B cell (primary cell): ENCODE measurements around the gene C17orf113. TPM values are rescaled to one million over a fixed set of nuclear protein-coding genes. Genes with fewer than 3 reads are reported as not detected.

Experiments
- ATAC-seq: fragments of 200-7000 bp; cut with Tn5 transposase; one replicate; pipeline ENCODE4 v1.10.0; 2021; ENCODE audit warnings: low read depth, mild to moderate bottlenecking, moderate number of reproducible peaks, moderate library complexity
- CTCF ChIA-PET: fragments of 350-600 bp; sonication (Branson Sonifier 250); formaldehyde crosslinking; loops from one replicate; lab custom pipeline; 2021; ENCODE audit warnings: antibody characterized with exemption, inconsistent platforms; lab: Charles Lee
- POLR2A ChIA-PET: fragments of 350-600 bp; sonication (Branson Sonifier 250); formaldehyde crosslinking; loops from one replicate; lab custom pipeline; 2021; ENCODE audit warnings: antibody characterized with exemption; lab: Charles Lee
- DNase-seq: peaks from one replicate; pipeline ENCODE4 v3.0.0; 2013
- H2AFZ ChIP-seq: 2 replicates; pipeline ENCODE4 v1.6.1; 2012; ENCODE audit warnings: mild to moderate bottlenecking, low read depth, low read length; ENCODE audit not compliant: insufficient read depth, poor library complexity, severe bottlenecking
- H3K27ac ChIP-seq, 2 donors: 1 replicate in 1 of 2; 2 replicates in 1 of 2; pipeline ENCODE4 v1.5.1; 2012 to 2013; ENCODE audit warnings: low read length in 2 of 2, mild to moderate bottlenecking in 2 of 2, moderate library complexity in 1 of 2
- H3K27me3 ChIP-seq, 4 experiments: fragments of 200-600 bp in 1 of 4; sonication (generic) in 1 of 4; replicated peaks in 1 of 4; 1 replicate in 2 of 4; 2 replicates in 2 of 4; pipeline versions ENCODE4 v1.6.1 to v1.7.0; 2013 to 2016; ENCODE audit warnings: low read length in 3 of 4, mild to moderate bottlenecking in 2 of 4, mixed read lengths in 1 of 4, moderate library complexity in 1 of 4; ENCODE audit not compliant: insufficient read depth in 4 of 4, control insufficient read depth in 3 of 4; ENCODE audit errors: control extremely low read depth in 1 of 4
- H3K36me3 ChIP-seq, 2 experiments: replicated peaks in 1 of 2; 1 replicate in 1 of 2; 2 replicates in 1 of 2; pipeline versions ENCODE4 v1.6.1 to v1.7.1; 2013; ENCODE audit warnings: low read length in 1 of 2; ENCODE audit not compliant: insufficient read depth in 2 of 2, control insufficient read depth in 1 of 2; ENCODE audit errors: control extremely low read depth in 1 of 2, extremely low read depth in 1 of 2
- H3K4me1 ChIP-seq, 2 donors: fragments of 200-600 bp in 1 of 2; sonication (generic) in 1 of 2; 1 replicate in 1 of 2; 2 replicates in 1 of 2; pipeline versions ENCODE4 v1.5.1 to v1.6.1; 2013 to 2017; ENCODE audit warnings: low read length in 2 of 2; ENCODE audit not compliant: control insufficient read depth in 2 of 2, insufficient read depth in 2 of 2
- H3K4me2 ChIP-seq: replicated peaks from 2 replicates; pipeline ENCODE3; 2012; ENCODE audit warnings: mild to moderate bottlenecking, low read depth, low read length; ENCODE audit not compliant: poor library complexity, severe bottlenecking
- H3K4me3 ChIP-seq, 5 experiments: fragments of 200-600 bp in 1 of 5; sonication (generic) in 1 of 5; 1 replicate in 3 of 5; 2 replicates in 2 of 5; pipeline versions ENCODE4 v1.5.1 to v1.7.0; 2011 to 2016; ENCODE audit warnings: low read length in 4 of 5, mild to moderate bottlenecking in 4 of 5, low read depth in 2 of 5, control low read depth in 1 of 5, moderate library complexity in 1 of 5; ENCODE audit not compliant: insufficient read depth in 1 of 5; ENCODE audit errors: control extremely low read depth in 1 of 5, extremely low read depth in 1 of 5
- H3K79me2 ChIP-seq: fragments of 200-600 bp; sonication (generic); one replicate; pipeline ENCODE4 v1.6.0; 2016; ENCODE audit warnings: low read length; ENCODE audit not compliant: control insufficient read depth, insufficient read depth
- H3K9ac ChIP-seq: fragments of 200-600 bp; sonication (generic); 2 replicates; pipeline ENCODE4 v1.6.1; 2017; ENCODE audit warnings: mild to moderate bottlenecking, low read length, moderate library complexity
- H3K9me3 ChIP-seq, 3 donors: one replicate each; pipeline versions ENCODE4 v1.6.1 to v1.7.1; 2013; ENCODE audit warnings: low read length in 2 of 3; ENCODE audit not compliant: control insufficient read depth in 2 of 3, insufficient read depth in 1 of 3; ENCODE audit errors: control extremely low read depth in 1 of 3
- H4K20me1 ChIP-seq: 2 replicates; pipeline ENCODE4 v1.6.0; 2012; ENCODE audit warnings: mild to moderate bottlenecking, low read length; ENCODE audit not compliant: insufficient read depth, control insufficient read depth, poor library complexity, severe bottlenecking
- H3K27ac Mint-ChIP-seq: one replicate; pipeline ENCODE4 v1.8.0; 2021; ENCODE audit warnings: mixed read lengths
- H3K27me3 Mint-ChIP-seq: one replicate; pipeline ENCODE4 v1.8.0; 2021; ENCODE audit warnings: mixed read lengths
- H3K4me1 Mint-ChIP-seq: one replicate; pipeline ENCODE4 v1.8.0; 2021; ENCODE audit warnings: mixed read lengths
- H3K4me3 Mint-ChIP-seq: one replicate; pipeline ENCODE4 v1.8.0; 2021; ENCODE audit warnings: mixed read lengths
- H3K9me3 Mint-ChIP-seq: one replicate; pipeline ENCODE4 v1.8.0; 2022; ENCODE audit warnings: mixed read lengths; ENCODE audit not compliant: insufficient read depth
- CTCF ChIP-seq: fragments of 200-600 bp; IDR thresholded peaks from one replicate; pipeline ENCODE4 v1.8.0; 2022; ENCODE audit warnings: antibody characterized with exemption, mild to moderate bottlenecking
- EZH2 ChIP-seq: IDR thresholded peaks from 2 replicates; pipeline ENCODE4 v1.6.1; 2012; ENCODE audit warnings: borderline replicate concordance, low read depth, mild to moderate bottlenecking, moderate library complexity, low read length; ENCODE audit not compliant: insufficient read depth, poor library complexity, severe bottlenecking
- WGBS: methylation state at CpG from one replicate; pipeline ENCODE4 v1.1.5; 2013; ENCODE audit warnings: missing lambda C conversion rate; ENCODE audit not compliant: insufficient coverage; 5-methylcytosine and 5-hydroxymethylcytosine counted together
- intact Hi-C: fragments of 100-400 bp; cut with micrococcal nuclease; formaldehyde crosslinking; loops from one replicate; pipeline ENCODE4 v1.10.0; 2022
- polyA plus RNA-seq: library from polyadenylated mRNA; depleted of rRNA; stranded (reverse); fragments of >200 nt; gene quantifications from 2 replicates; pipeline ENCODE4 v1.2.3, GENCODE V29; 2012
- total RNA-seq, 2 donors: library from RNA; stranded (reverse); fragments of 120-200 nt in 1 of 2; gene quantifications; 1 replicate in 1 of 2; 2 replicates in 1 of 2; pipeline versions ENCODE4 v1.2.3 to v1.2.4, GENCODE V29; 2013 to 2022

Gene C17orf113
- total and polyA plus RNA-seq, 2 donors (not counting 1 experiment from before 2014, with no cell fraction given) = 1.2 to 2.1 TPM

- H2AFZ ChIP-seq = no peak overlapping the region
- peaks cover 0 to 19% (median 0%) of the 10 kb centered on the region in 3 donors for H3K9me3 ChIP-seq
- H3K9ac ChIP-seq = no peak overlapping the region
- CTCF ChIA-PET = interaction anchor here (0.8 kb wide), 1 partner anchor 14 kb away, joined by 3 read pairs; no protein-coding TSS in a partner anchor
- POLR2A ChIA-PET = interaction anchor here (0.6 kb wide), 1 partner anchor 994 kb away, joined by 3 read pairs; no protein-coding TSS in a partner anchor
- H3K4me1 ChIP-seq = peaks cover 7 to 12% of the 10 kb centered on the region in 2 donors
- no peak for ATAC-seq
- H3K4me3 ChIP-seq = no peak overlapping the region
- DNase-seq = no peak
- Mint-ChIP-seq H3K27me3 (peaks cover 40% of the 10 kb centered on the region), H3K9me3 (no peaks in the 10 kb centered on the region), H3K4me3 (no peak overlapping the region), H3K27ac (no peak overlapping the region), H3K4me1 (peaks cover 9% of the 10 kb centered on the region)
- peaks cover 0 to 14% (median 3%) of the 10 kb centered on the region in 4 experiments for H3K27me3 ChIP-seq
- H3K36me3 ChIP-seq = no peaks in the 10 kb centered on the region
- intact Hi-C loops = no loop called here
- no peaks in the 10 kb centered on the region for H3K79me2 ChIP-seq
- TF ChIP-seq CTCF (no peak), EZH2 (no peak)
- H4K20me1 ChIP-seq = no peaks in the 10 kb centered on the region
- H3K27ac ChIP-seq = no peak overlapping the region
- 80% methylated on average over 2 of the region's 12 CpGs for WGBS
- H3K4me2 ChIP-seq = no peak overlapping the region
Measured at GRCh38 chr17:42053731-42054500, 3.5 kb upstream of the C17orf113 start.

DNA sequence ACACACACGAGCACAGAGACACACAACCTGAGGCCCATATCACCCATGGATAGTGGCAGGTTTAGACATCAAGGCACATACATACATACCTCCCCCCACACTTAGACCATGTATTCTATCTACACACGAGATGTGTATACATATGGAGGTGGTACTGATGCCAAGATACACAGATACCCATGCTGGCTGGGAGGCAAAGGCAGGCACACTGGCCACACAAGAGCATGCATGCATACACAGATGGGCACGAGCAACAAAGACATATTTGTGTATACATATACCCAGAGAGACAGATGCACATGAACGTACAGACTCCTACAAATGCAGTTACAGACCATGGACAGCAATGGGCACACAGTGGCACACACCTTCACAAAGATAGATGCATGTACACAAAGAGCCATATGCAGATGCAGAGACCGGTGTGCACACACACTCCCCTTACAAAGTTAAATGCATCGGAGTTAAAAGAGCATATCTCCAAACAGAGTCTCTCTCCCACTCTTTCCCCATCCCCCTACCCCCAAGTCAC is 2.0 kb upstream of the C17orf113 start:
- H3K4me3 Mint-ChIP-seq = no peak overlapping the region
- no peaks in the 10 kb centered on the region for H3K9me3 Mint-ChIP-seq
- Histone ChIP-seq H3K79me2 (no peaks in the 10 kb centered on the region), H3K9me3 (peaks cover 0 to 19% (median 0%) of the 10 kb centered on the region in 3 donors), H3K4me2 (no peak overlapping the region), H4K20me1 (no peaks in the 10 kb centered on the region), H2AFZ (no peak overlapping the region), H3K36me3 (no peaks in the 10 kb centered on the region), H3K9ac (no peak overlapping the region), H3K27me3 (peaks cover 0 to 14% (median 3%) of the 10 kb centered on the region in 4 experiments), H3K27ac (no peak overlapping the region), H3K4me1 (peaks cover 7 to 12% of the 10 kb centered on the region in 2 donors), H3K4me3 (no peak overlapping the region)
- H3K4me1 Mint-ChIP-seq = peaks cover 9% of the 10 kb centered on the region
- POLR2A ChIA-PET = no interaction called here
- peaks cover 40% of the 10 kb centered on the region for H3K27me3 Mint-ChIP-seq
- no peak for TF ChIP-seq CTCF
- TF ChIP-seq EZH2 = no peak
- intact Hi-C loops = no loop called here
- ATAC-seq = no peak
- CTCF ChIA-PET = no interaction called here
- DNase-seq = no peak
- no peak overlapping the region for H3K27ac Mint-ChIP-seq
- WGBS = 77% methylated on average over 5 of the region's 6 CpGs
